ENCODE results near the gene CDK16. TPM values are rescaled to one million over a fixed set of nuclear protein-coding genes. Genes with fewer than 3 reads are reported as not detected.

The CDK16 gene
- total and polyA plus RNA-seq, 9 of the 15 experiments (the other 6 are each of a cell fraction or from before 2014, with no cell fraction given): 3.9 to 104 (median 57.5) TPM

- ChIA-PET CTCF (ENCODE audit: low intra/inter-chr PET ratio) (interaction anchor here (0.7 to 2.0 kb wide), 5 partner anchors 119 to 831 kb away, joined by 3 to 14 read pairs (median 5); no protein-coding TSS in a partner anchor), POLR2A (interaction anchor here (0.8 to 1.6 kb wide), 2 partner anchors 24 to 123 kb away, joined by 3 to 4 read pairs; no protein-coding TSS in a partner anchor)
- Histone ChIP-seq H3K9me1 (ENCODE audit: control insufficient read depth, insufficient read depth, low read length) (peaks cover 3% of the 10 kb centered on the region), H3K79me2 (ENCODE audit: control insufficient read depth, insufficient read depth, low read length) (peaks cover 46% of the 10 kb centered on the region), H3K4me2 (ENCODE audit: insufficient read depth, low read length) (peak overlapping the region; percentile 91), H3K27ac (ENCODE audit: extremely low read depth, low read depth, low read length) (peak overlapping the region; percentile 94), H3K4me3 (peak overlapping the region; percentile 94), H3K27me3 (ENCODE audit: control insufficient read depth in 2 of 2, insufficient read depth in 2 of 2, low read length in 2 of 2) (no peaks in the 10 kb centered on the region), H3K9ac (ENCODE audit: insufficient read depth in 1 of 2, low read depth in 2 of 2, low read length in 2 of 2) (peak overlapping the region; percentile 93 to 96), H2AFZ (ENCODE audit: low read depth, low read length) (peak overlapping the region; percentile 95), H3K4me1 (replicated peaks in 1 of 2; ENCODE audit: control insufficient read depth in 2 of 2, insufficient read depth in 2 of 2, low read length in 2 of 2) (peaks cover 6 to 23% of the 10 kb centered on the region in 2 experiments; a peak in 4 of 5 replicates), H4K20me1 (replicated peaks; ENCODE audit: control insufficient read depth, insufficient read depth, low read length) (peaks cover 17% of the 10 kb centered on the region), H3K9me3 (replicated peaks; ENCODE audit: control insufficient read depth, insufficient read depth, low read depth, low read length) (no peaks in the 10 kb centered on the region), H3K36me3 (ENCODE audit: control insufficient read depth, insufficient read depth, low read length) (peaks cover 41% of the 10 kb centered on the region; the same call in 2 of the 3 replicates)
- BruUV-seq (replicated peaks): TSS peak; percentile 73
- in situ Hi-C loops (cut with MboI): loop anchor here (10.0 kb wide), 2 partner anchors 191 to 331 kb away; no protein-coding TSS in a partner anchor
- TF ChIP-seq ZBTB7A (IDR thresholded peaks at IDR 0.05; ENCODE audit: borderline replicate concordance, control insufficient read depth, low read depth, low read length): peak; percentile 38; the same call in 1 of the 2 replicates
- no peak for TF ChIP-seq CC2D1A (IDR thresholded peaks at IDR 0.05)
- FAIRE-seq (no peak), DNase-seq (ENCODE audit: extremely low read depth in 1 of 4, low spot score in 3 of 4) (peak in 1 of 4 experiments; percentile 12), ATAC-seq (peak; percentile 5)
- 18% methylated on average over 14 of the region's 14 CpGs for WGBS (ENCODE audit: insufficient coverage, low coverage, missing lambda C conversion rate)
- intact Hi-C loops (cut with micrococcal nuclease): loop anchor here (5.0 to 10.0 kb wide), 2 partner anchors 551 to 833 kb away; no protein-coding TSS in a partner anchor
Observed at GRCh38 chrX:47194194-47194787, 24.2 kb upstream of the CDK16 start.

DNA sequence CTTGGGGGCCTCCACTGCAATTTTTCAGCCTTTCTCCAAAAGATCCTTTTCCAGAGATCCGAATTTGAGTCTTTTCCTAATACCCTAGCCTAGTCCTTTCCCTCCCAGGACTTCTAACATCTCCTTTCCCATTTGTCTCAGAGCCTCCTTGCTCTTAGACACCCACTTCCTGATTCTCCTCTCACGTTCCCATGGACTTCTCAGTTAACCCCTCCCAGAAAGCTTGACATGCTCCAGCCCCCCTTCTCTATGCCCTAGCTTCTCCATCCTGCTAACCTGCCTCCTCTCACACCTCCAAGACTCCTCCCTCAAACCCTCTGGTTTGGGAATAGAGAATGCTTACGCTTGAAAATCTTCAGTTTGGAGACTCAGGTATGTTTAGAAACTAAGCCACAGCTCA is 22.4 kb upstream of the CDK16 start:
- FAIRE-seq (no peak), DNase-seq (ENCODE audit: extremely low read depth in 1 of 4, low spot score in 3 of 4) (no peak), ATAC-seq (no peak)
- ChIA-PET POLR2A (interaction anchor here (0.8 to 1.0 kb wide), 2 partner anchors 8 to 17 kb away, joined by 3 to 4 read pairs; no protein-coding TSS in a partner anchor), CTCF (ENCODE audit: low intra/inter-chr PET ratio) (no interaction called here)
- in situ Hi-C loops (cut with MboI): loop anchor here (10.0 kb wide), 2 partner anchors 189 to 329 kb away; no protein-coding TSS in a partner anchor
- peaks cover 17% of the 10 kb centered on the region for H4K20me1 ChIP-seq (replicated peaks; ENCODE audit: control insufficient read depth, insufficient read depth, low read length)
- no peak overlapping the region for H2AFZ ChIP-seq (ENCODE audit: low read depth, low read length)
- H3K4me3 ChIP-seq: no peak overlapping the region
- H3K4me2 ChIP-seq (ENCODE audit: insufficient read depth, low read length): no peak overlapping the region
- H3K27ac ChIP-seq (ENCODE audit: extremely low read depth, low read depth, low read length): no peak overlapping the region
- H3K4me1 ChIP-seq (replicated peaks in 1 of 2; ENCODE audit: control insufficient read depth in 2 of 2, insufficient read depth in 2 of 2, low read length in 2 of 2): peaks cover 6 to 14% of the 10 kb centered on the region in 2 experiments; a peak in 4 of 5 replicates
- intact Hi-C loops (cut with micrococcal nuclease): loop anchor here (10.0 kb wide), 1 partner anchor 549 kb away; no protein-coding TSS in a partner anchor
- WGBS (ENCODE audit: insufficient coverage, low coverage, missing lambda C conversion rate): 62% methylated on average over 3 of the region's 3 CpGs
- H3K36me3 ChIP-seq (ENCODE audit: control insufficient read depth, insufficient read depth, low read length): peaks cover 57% of the 10 kb centered on the region; the same call in 2 of the 3 replicates
- no peaks in the 10 kb centered on the region for H3K27me3 ChIP-seq (ENCODE audit: control insufficient read depth in 2 of 2, insufficient read depth in 2 of 2, low read length in 2 of 2)
- peaks cover 3% of the 10 kb centered on the region for H3K9me1 ChIP-seq (ENCODE audit: control insufficient read depth, insufficient read depth, low read length)
- BruUV-seq (replicated peaks): no TSS peak
- no peaks in the 10 kb centered on the region for H3K9me3 ChIP-seq (replicated peaks; ENCODE audit: control insufficient read depth, insufficient read depth, low read depth, low read length)
- peak overlapping the region in 1 of 2 experiments; percentile 48; a peak in 1 of 4 replicates for H3K9ac ChIP-seq (ENCODE audit: insufficient read depth in 1 of 2, low read depth in 2 of 2, low read length in 2 of 2)
- peaks cover 46% of the 10 kb centered on the region for H3K79me2 ChIP-seq (ENCODE audit: control insufficient read depth, insufficient read depth, low read length)
- no peak for TF ChIP-seq MTF1 (CRISPR knock-in tag; IDR thresholded peaks at IDR 0.05; ENCODE audit: borderline replicate concordance)
- TF ChIP-seq CTCF (IDR thresholded peaks at IDR 0.05 in 2 of 3, conservative IDR thresholded peaks at IDR 0.05 in 1 of 3; ENCODE audit: insufficient read depth in 2 of 3, low read depth in 1 of 3, low read length in 3 of 3): no peak
- TF ChIP-seq HDAC1 (IDR thresholded peaks at IDR 0.05): no peak
- TF ChIP-seq SREBF1 (IDR thresholded peaks at IDR 0.05; ENCODE audit: borderline replicate concordance, low read depth, low read length): no peak
- TF ChIP-seq NCOR1 (IDR thresholded peaks at IDR 0.05): no peak
- no peak for TF ChIP-seq HCFC1 (IDR thresholded peaks at IDR 0.05; ENCODE audit: low read depth, low read length)
- TF ChIP-seq, protein P1, sequence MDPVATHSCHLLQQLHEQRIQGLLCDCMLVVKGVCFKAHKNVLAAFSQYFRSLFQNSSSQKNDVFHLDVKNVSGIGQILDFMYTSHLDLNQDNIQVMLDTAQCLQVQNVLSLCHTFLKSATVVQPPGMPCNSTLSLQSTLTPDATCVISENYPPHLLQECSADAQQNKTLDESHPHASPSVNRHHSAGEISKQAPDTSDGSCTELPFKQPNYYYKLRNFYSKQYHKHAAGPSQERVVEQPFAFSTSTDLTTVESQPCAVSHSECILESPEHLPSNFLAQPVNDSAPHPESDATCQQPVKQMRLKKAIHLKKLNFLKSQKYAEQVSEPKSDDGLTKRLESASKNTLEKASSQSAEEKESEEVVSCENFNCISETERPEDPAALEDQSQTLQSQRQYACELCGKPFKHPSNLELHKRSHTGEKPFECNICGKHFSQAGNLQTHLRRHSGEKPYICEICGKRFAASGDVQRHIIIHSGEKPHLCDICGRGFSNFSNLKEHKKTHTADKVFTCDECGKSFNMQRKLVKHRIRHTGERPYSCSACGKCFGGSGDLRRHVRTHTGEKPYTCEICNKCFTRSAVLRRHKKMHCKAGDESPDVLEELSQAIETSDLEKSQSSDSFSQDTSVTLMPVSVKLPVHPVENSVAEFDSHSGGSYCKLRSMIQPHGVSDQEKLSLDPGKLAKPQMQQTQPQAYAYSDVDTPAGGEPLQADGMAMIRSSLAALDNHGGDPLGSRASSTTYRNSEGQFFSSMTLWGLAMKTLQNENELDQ (CRISPR knock-in tag; IDR thresholded peaks at IDR 0.05; ENCODE audit: borderline replicate concordance): no peak
